KG1 (cell line): Measurements from ENCODE around the gene GDF11.
"Not testable (repeated sequence)": the region's sequence is repeated elsewhere in the genome, so short reads cannot be mapped to it uniquely, and the experiment has no call there.

ENCODE experiments used
- DNase-seq: peaks from one replicate; lab custom pipeline; 2025; lab: John Stamatoyannopoulos, UW

Gene GDF11

DNA sequence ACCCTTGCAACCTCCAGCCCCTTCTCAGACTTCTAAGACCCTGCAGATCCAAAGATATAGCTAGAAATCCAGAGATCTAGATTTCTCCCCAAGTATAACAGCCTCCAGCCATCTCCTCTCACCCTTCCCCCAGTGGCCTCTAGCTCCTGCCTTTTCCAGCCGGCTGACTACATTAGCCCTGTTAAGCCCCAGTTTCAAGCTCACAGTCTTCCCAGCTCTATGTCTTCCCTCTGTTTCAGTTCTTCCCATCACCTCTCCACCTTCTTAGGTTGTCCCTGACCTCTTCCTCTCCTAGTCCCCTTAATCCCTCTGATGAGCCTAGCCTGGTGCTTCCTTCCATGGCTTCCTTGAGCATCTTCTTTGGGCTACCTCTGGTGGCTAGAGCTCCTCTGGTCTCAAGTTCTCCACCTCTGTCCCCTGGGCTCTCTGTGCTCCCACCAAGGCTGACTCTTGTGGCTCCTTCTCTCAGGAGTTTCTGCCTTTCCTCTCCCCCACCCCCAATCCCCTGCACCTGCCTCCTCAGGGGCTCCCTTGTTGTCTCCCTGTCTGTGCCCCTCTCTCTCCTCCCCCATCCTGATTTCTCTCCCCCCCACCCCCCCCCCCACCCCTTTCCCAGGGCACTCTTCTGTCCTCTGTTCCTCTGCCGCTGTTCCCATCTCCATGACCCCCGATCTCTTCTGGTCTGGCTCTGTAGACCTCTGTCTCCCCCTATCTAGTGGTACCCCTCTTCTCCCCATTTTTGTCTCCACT, 816 bp upstream of the GDF11 start:
- no peak for DNase-seq

DNA sequence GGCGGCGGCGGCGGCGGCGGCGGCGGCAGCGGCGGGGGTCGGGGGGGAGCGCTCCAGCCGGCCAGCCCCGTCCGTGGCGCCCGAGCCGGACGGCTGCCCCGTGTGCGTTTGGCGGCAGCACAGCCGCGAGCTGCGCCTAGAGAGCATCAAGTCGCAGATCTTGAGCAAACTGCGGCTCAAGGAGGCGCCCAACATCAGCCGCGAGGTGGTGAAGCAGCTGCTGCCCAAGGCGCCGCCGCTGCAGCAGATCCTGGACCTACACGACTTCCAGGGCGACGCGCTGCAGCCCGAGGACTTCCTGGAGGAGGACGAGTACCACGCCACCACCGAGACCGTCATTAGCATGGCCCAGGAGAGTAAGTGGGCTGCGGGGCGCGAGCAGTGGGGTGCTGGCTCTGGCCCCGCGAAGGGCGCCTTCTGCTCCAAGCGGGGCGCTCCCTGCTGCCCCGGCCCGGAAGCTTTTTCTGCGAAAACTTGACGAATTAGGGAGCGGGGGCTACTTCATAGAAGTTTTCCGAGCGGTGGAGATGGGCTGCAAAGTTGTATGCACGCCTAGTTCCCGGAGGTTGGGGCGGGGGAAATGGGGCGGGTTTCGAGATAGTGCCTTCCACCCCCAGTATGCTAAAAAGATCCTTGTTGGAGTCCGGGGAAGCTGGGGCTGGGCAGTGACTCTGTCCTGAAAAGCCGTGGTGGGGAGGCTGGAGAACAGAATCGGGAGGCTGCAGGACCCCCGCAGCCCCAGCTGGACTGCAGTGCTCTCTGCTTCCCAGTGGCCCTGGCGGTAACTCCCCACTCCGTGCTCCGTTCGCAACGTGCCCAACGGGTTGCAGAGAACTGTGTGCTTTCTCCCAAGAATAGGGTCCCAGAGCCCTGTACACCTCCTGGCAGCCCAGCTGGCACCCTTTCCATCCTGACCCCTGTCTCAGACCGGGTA, 751 bp downstream of the GDF11 start:
- DNase-seq, result no peak

DNA sequence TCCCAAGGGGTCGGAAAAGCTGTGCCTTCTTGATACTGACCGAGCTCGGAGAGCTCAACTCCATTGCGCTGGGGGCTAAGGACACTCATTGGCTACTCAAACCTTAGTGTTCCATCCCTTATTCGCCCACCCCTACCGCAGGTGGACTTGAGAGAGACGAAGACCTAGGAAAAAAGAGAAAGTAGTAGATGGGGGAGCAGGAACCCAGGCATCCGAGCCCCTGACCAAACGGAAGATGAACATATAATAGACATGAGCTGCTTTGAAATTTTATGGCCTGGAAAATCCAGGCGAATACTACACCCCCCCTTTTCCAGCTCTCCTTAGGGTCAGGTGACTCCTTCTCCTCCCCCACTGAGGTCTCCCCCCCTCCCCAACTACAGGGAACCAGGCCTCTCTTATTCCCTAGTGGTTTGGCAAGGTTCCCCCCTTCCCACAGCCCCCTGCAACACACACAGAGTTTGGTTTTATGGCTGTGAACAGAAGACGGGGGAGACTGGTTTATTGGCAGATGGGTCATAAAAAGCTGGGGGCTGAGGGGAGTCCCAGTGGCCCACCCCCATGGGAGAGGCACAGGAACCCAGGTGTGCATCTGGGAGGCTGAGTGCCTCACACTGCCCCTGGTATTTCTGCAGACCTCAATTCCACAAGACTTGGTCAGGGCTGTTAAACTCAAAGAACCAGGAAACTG, 1.6 kb downstream of the GDF11 start:
- no peak for DNase-seq

DNA sequence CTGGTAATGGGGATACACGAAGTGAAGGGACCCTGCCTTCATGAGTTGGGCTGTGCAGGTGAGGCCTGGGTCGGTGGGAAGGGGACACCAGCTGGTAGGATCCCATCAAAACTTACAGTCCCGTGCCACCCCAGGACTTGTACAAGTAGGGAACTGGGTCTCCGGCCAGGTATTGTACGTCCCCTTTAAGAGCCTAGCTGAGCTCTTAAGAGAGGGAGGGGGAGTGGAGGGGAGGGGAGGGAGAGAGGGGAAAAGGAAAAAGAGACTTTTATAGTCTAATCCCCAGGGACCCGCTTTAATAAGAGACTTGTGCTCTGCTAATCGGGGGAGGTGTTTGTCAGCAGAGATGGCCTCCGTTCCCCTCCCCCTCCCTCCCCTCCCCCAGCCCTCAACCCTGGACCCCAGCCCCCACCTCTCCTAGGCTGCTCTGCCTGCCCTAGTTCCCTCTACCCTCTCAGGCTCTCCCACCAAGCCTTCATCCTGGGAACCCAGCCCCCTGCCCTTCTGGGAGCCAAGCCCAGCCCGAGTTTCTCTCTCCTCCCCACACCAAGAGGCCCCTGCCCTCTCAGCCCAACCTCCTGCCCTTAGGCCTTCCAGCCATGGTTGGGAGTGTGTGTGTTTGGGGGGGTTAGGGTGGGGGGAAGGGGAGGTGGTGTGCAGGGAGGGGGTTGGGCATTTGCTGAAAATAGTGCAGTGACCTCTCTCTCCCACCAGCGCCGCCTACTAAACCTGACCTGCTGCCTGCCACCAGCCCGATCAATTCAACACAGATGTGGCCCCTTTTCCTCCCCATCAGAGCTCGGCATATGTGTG, 2.6 kb downstream of the GDF11 start:
- DNase-seq, result no peak

DNA sequence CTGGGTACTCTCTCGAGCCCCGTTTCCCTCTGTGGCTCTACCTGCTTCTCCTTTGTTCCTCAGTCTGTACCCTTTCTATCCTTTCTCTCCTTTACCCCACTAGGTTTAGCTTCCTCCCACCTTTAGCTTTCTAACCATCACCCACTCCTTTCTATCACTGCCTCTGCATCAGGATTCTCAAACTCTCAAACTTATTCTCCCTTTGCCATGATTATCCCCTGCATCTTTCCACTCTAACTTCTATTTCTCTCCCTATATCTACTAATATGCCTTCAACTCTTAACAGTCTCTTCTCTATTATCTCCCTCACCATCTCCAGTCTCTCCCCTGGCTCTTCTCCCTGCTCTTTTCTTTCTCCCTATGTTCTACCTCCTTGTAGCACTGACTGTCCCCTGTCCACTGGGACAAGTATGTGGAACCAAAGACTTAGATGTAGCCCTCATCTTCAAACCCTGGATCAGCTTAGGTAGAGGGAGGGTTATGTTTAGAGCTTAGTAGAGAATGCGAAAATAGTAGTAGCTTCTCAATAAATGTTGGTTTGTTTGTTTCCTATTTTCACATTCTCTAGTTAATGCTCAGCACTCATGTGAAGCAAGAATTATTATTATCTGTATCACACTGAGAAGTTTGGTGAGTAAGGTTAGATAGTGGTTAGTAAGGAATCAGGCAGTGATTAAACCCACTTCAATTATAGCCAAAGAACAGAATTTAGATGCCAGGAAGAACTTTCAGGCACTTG, 3.4 kb downstream of the GDF11 start:
- no peak for DNase-seq

DNA sequence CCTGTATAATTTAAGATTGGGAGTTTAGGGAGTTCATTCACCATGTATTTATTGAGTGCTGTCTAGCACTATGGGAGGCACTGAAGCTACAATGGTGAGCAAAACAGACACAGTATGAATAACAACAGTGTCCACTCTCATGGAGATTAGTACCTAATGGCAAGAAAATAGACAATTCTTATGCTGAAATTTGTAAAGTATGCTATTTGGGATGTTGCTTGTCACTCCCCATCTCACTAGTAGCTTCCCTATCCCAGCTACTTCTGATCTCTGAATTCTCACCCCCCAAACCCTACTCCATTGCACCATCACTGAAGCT, 4.0 kb downstream of the GDF11 start:
- DNase-seq, result no peak

DNA sequence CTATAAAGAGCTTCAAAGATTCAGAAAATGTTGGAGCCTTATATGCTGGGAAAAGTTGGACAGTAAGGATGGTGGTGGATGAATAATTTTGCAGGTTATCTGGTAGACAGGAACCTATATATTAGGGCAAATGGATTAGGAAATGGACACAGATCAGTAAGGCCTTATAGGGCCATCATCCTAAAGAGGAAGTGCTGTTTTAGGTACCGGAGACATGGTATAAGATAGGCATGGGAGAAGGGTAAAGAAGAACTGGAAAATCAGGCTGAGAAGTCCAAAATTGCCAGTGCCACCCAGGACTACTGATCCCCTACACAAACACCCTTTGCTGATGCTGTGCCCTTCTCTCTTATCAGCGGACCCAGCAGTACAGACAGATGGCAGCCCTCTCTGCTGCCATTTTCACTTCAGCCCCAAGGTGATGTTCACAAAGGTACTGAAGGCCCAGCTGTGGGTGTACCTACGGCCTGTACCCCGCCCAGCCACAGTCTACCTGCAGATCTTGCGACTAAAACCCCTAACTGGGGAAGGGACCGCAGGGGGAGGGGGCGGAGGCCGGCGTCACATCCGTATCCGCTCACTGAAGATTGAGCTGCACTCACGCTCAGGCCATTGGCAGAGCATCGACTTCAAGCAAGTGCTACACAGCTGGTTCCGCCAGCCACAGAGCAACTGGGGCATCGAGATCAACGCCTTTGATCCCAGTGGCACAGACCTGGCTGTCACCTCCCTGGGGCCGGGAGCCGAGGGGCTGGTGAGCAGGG, 5.5 kb downstream of the GDF11 start:
- DNase-seq, result no peak

DNA sequence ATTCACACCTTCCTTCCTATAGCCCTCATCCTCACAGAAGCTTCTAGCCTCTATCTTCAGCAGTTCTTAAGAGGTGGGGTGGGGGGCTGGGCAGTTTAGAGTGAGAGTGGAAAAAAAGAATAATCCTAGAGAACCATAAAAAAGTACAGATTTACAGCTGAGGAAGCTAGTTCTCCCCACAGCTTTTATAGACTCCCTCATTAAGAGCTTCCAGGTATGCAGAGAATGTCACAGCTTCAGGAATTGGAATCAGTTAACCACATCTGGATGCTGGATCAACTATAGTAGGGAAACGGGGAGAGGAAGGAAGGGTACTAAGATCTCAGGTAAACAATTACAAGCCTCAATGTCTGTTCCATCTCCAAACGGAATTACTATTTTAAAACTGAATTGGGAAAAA, 12.3 kb downstream of the GDF11 start:
- DNase-seq, result no peak

DNA sequence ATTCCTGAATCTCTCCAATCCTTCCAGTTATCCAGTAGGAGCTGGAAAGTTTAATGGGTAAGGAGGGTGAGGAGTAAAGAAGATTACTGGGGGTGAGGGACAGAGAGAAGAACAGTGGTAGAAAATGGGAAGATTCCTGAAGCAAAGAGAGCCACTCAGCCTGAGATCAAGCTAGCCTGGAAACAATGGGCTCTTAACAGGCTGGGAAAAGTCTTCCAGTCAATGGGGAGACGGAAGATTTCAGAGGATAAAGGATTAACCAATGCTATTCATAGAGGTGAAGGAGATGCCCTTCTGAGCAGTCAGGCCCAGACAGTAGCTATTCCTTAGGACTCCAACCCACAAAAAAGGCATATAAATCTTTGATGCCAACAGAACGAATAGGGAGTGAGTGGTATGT, 14.8 kb downstream of the GDF11 start:
- DNase-seq, result no peak

DNA sequence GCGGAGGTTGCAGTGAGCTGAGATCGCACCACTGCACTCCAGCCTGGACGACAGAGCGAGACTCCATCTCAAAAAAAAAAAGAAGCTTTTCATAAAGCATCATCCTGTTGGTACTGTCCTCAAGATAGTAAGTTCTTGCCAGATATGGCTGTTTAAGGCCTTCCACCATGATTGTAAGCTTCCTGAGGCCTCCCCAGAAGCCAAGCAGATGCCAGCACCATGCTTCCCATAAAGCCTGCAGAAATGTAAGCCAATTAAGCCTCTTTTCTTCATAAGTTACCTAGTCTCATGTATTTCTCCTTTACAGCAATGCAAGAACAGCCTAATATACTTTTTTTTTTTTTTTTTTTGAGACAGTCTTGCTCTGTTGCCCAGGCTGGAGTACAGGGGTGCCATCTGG, 15.7 kb downstream of the GDF11 start:
- DNase-seq, result not testable (repeated sequence)

DNA sequence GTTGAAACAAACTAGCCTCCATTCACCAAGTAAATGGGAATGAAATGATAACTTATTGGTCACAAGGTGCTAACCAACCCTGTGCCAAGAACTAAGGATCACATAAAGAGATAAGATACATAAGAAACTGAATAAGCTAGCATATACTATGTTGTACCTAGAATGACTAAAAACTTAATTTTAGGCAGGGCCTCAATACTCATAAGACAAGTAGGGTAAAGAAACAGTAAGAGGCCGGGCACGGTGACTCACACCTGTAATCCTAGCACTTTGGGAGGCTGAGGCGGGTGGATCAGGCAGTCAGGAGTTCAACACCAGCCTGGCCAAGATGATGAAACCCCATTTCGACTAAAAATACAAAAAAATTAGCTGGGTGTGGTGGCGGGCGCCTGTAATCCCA, 17.7 kb downstream of the GDF11 start:
- DNase-seq, result no peak

DNA sequence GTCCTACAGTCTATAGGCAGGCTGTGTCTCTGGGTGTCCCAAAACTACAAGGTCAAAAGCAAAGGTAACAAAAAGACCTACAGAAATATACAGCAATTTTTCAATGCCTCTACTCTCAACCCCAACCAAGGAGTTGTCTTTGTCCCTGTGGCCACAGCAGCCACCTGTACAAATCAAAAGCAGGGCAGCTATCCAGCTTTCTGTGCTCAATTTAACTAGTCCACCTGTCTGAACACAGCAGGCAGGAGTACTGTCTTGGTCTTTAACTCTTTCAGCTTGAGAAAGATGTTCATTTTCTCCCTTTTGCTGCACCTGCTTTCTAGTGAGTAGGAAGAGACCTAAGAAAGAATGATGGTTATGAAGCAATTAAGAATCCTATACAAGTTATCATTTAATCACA, 19.7 kb downstream of the GDF11 start:
- DNase-seq, result no peak

DNA sequence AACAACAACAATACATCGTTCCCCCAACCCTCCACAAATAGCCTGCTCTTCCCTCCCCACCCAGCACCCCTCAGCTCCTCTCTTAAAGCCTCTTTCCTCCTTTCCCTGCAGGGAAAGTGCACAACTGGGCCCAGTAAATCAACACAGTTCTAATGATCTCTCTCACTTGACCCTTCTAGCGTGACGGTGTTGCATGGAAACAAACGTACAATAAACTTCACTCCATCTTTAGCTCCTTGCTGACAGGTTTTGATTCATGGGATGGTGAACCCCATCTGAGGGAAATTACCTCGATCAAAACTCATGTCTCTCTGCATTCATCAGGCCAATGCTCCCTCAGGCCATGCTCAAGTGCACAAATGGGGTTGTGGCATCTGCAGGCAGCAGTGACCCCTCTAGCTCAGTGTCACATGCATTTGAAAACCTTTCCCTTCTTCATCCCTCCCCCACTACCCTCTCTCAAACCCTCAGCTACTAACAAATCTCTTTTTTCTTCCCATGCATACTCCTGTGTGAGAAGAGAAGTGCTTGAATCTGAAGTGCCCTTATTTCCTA, 22.9 kb downstream of the GDF11 start:
- DNase-seq, result no peak

DNA sequence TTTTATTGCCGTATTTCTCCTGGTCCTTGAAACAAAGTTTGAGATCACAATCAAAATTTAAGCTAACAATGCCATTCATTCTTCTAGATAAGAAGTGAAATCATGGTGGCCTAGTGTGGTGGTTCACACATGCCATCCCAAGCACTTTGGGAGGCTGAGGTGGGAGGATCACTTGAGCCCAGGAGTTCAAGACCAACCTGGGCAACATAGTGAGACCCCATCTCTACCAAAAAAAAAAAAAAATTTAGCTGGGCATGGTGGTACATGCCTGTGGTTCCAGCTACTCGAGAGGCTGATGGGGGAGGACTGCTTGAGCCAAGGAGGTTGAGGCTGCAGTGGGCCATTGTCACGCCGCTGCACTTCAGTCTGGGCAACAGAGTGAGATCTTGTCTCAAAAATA, 24.2 kb downstream of the GDF11 start:
- no peak for DNase-seq

DNA sequence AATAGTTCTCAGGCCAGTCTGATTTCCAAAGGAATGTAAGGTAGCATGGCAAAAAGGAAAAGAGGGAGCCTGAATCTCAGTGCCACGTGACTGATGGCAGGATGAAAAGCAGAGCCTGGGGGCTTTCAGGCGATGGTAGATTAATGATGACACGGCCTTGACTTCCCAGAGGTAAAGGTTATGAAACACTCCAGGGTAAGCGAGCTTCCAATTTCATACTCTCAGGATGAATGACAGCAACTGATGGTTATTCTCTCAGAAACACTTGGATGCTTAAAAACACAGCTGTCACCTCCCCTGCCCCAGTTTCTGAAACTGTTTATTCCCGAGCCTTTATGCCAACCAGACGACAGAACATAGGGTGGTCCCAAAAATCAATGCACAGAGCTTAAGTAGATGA, 28.8 kb downstream of the GDF11 start:
- DNase-seq, result no peak

DNA sequence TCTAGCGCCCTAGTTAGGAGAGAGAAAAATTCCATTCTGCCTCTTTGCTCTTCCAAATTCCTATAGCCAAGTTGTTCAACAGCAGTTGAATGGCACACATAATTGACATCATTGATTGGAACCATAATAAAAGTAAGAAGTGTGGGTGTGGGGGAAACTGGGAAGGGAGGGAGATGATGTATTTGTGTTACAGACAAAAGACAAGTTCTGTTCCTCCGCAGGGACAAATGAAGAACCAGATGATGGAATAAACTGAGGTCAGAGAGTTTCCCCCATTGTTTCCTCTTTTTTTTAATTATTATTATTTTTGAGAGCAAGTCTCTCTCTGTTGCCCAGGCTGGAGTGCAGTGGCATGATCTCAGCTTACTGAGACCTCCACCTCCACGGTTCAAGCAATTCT, 34.9 kb downstream of the GDF11 start:
- no peak for DNase-seq

DNA sequence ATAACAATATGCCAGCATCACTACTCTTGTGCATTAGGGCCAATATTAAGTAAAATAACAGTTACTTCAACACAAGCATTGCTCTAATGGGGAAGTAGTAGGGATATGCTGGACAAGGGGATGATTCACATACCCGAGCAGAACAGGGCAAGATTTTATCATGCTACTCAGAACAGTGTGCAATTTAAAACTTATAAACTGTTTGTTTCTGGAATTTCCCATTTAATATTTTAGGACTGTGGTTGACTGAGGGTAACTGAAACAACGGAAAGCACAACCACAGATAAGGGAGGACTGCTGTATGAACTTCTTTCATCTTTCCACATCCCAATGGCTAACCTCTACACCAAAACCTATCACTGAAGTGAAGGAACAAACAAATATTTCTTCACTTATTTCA, 37.8 kb downstream of the GDF11 start:
- no peak for DNase-seq

DNA sequence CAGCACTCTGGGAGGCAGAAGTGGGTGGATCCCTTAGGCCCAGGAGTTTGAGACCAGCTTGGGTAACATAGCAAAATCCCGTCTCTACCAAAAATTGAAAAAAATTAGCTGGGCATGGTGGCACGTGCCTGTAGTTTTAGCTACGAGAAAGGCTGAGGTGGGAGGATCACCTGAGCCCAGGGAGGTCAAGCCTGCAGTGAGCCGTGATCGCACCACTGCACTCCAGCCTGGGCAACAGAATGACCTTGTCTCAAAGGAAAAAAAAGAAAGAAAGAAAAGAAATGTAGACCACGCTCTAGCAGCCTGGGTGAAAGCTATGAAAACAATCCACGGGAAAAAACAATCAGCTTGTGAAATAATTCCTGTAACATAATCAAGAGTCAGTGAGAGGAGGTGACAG, 45.6 kb downstream of the GDF11 start:
- DNase-seq, result no peak

DNA sequence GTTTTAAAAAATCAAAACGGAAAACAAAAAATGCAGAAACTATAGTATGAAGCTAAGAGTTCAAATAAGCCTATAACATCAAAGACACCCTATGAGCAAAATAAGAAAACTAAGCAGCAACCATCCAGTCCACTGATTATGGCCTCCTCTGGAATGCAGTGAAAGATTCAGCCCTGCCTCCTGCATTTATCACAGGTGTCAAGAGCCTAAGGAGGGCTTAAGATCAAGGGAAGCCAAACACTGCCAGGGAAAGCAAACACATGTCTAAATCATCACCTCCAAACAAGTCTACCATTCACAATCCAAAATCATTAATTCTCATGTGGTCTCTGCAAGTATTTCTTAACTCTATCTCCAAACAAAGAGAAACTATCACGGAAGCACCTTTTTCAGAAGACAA, 46.2 kb downstream of the GDF11 start:
- DNase-seq, result no peak

DNA sequence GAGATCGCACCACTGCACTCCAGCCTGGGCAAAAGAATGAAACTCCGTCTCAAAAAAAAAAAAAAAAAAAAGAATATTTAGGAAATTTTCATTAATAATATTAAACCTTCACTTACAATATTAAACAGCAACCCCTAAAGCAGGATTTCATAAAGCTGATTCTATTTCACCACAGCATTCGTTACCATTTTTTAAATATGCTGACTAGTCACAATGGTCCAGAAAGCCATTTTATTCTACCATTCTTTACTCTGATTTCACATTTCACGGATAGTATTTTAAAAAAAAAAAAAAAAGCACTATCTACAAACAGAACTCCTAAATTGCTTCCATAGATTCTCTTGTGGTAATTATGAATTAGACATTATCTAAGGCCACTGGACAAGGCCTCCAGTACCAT, 47.0 kb downstream of the GDF11 start:
- no peak for DNase-seq
